GM21723 (cell line): ENCODE results near the gene CCDC124.

ENCODE experiments used
- ATAC-seq: cut with Tn5 transposase; IDR thresholded peaks from one replicate; pipeline ENCODE4 v1.9.1; 2021; ENCODE audit warnings: mild to moderate bottlenecking, moderate library complexity; ENCODE audit not compliant: unreplicated experiment

CCDC124 gene

DNA sequence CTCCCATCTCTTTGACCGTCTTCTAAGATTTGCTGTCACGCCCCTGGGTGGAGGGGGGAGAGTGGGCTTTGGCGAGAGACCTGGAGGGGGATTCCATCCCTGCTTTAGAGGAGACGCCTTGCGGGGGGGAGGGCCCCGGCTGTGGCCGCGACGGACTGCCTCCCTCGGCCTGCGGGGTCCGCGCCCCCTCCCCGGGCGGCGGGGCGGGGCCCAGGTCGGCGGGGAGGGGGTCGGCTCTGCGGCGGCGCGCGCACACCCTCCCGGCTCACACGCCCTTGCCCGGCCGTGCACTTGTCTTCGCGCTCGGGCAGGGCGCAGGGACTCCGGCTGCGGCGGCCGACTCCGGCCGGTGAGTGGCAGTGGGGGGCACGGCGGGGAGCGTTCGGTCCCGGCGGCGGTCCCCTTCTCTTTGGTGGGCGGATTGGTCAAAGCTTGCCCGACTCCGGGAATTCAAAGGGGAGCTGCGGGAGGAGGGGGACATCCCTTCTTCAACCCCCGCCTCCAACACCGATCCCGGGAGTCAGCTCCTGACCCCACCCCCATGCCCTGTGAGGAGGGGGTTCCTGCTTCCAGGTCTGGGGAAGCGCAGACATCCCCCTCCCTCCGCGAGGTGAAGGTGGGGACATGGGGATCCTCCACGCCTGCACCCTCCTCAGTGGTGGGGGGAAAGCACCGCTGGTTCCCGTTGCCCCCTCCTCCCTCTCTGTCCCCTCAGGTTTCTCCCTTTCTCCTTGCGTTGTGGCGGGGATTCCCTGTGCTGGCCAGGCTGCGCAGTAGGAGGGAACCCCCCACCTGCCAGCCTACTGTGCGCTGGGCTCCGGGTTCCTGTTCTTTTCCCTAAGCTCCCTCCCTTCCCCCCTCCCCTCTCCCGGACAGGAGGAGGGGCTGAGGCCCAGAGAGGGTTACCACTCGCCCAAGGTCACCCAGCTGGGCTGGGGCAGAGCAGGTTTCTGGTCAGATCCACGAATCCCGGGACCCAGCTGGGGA, 19.5 kb downstream of the CCDC124 start:
- no peak for ATAC-seq

DNA sequence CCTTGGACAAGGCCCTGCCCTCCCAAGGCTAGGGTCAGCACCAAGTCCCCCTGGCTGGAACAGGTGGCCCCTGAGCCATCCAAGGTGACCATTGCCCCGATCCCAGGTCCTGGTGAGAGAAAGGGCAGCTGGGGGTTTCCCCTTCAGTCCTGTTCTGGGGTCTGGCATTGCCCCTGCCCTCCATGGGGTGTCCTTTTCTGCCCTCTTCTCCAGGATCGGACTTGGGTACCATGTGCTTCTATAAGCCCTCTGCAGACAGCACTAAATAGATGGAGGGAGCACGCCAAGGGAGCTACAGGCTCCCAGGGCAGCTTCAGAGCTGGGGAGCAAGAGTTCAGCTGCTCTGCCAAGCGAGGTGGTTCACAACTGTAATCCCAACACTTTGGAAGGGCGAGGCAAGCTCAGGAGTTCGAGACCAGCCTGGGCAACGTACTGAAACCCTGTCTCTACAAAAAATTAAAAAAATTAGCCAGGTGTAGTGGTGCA, 20.5 kb downstream of the CCDC124 start:
- no peak for ATAC-seq

DNA sequence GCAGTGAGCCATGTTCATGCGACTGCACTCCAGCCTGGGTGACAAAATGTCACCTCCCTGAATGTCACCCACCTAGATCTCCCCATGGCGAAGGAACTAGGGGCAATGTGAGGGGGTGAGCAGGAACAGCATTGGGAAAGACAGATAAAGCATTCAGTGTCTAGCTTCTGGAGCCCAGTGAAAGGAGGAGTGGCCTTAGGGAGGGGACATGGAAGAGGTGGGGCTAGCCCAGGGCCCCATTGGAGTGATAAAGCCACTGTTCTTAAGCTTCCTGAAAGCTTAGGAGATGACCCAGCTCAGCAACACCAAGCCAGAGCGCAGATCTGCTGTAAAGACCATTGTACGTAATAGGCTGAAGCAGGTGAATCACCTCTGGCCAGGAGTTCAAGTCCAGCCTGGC, 21.1 kb downstream of the CCDC124 start:
- ATAC-seq, result no peak

DNA sequence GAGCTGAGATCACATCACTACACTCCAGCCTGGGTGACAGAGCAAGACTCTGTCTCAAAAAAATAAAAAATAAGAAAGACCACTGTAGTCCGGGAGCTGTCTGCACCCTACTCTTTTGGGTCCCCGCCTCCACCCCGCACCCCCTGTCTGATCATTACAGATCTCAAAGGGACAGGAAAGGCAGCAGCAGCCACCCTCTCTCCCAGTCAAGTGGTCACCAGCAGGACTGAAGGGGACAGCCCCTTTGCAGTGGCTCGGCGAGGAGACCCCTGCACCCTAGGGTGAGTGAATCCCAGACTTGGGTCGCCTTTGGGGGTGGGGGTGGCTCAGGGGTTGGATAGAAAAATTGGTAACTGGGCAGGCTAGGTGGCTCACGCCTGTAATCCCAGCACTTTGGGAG, 21.6 kb downstream of the CCDC124 start:
- ATAC-seq, result no peak

DNA sequence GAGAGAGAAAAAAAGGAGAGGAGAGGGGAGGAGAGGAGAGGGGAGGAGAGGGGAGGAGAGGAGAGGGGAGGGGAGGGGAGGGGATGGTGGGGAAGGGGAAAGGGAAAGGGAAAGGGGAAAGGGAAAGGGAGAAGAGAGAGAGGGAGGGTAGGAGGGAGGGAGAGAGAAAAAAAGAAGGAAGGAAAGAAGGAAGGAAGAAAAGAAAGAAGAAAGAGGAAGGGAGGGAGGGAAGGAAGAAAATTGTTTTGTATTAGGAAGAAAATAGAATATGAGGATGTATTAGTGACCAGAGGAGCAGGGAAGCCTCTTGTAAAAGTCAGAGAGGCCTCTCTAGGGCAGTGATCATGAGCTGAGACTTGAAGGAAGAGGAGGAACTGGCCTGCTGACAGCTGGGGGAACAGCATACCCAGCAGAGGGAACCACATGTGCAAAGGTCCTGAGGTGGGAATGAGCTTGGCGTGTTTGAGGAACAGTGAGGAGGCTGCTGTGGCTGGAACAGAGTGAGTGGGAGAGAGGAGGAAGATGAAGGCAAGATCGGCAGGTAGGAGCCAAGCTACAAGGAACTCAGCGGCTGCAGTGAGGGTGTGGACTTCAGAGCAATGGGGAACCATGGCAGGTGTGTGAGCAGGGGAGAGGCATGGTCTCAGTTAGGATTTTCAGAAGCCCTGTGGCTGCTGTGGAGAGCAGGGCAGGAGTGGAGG, 24.5 kb downstream of the CCDC124 start:
- ATAC-seq, result no peak

DNA sequence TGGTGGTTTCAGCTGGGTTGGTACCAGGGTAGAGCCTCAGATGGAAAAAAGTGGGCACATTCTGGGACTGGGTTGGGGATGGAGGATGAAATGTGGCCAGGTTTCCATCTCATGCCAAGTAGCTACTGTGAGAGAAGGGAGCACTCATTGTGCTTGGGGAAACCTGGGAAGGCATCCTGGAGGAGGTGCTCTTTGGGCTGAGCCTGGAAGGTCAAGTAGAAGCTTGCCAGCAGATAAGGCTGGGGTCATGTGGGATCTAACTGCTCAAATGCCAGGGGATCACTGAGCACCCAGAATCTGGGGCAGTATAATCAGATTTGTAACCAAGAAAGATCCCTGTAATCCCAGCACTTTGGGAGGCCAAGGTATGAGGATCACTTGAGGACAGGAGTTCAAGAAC, 25.1 kb downstream of the CCDC124 start:
- no peak for ATAC-seq

DNA sequence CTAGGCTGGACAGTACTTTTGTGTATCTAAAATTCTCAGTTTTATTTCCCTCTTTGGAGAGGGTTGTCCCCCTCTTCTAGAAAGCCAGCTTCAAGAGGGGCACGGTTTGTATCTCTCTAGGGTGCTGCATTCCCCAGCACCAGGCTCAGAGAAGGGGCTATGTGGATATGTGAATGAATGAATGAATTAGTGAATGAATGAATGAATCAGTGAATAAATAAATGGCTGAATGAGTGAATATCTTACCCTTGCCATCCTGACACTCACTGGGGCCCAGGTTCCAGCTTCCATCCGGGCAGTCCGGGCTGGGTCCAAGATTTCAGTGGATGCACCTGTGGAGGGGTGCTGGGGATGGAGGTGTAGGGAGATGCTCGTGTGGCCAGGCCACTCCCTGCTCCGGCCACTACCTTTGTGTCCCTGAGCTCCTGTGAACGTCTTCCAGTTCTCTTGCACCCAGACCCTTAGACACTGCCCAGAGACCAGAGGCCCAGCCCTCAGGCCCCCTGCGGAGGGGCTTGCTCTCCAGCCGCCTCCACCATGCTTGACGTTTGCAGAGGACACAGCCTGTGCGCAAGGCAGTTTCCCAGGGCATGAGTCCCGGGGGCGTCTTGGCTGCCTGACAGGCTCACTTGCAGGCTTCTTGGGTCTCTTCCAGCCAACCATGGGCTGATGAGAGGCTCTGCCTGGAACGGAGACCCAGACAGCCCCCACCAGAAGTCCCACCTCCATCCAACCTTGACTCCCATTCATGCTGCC, 31.3 kb downstream of the CCDC124 start:
- no peak for ATAC-seq

DNA sequence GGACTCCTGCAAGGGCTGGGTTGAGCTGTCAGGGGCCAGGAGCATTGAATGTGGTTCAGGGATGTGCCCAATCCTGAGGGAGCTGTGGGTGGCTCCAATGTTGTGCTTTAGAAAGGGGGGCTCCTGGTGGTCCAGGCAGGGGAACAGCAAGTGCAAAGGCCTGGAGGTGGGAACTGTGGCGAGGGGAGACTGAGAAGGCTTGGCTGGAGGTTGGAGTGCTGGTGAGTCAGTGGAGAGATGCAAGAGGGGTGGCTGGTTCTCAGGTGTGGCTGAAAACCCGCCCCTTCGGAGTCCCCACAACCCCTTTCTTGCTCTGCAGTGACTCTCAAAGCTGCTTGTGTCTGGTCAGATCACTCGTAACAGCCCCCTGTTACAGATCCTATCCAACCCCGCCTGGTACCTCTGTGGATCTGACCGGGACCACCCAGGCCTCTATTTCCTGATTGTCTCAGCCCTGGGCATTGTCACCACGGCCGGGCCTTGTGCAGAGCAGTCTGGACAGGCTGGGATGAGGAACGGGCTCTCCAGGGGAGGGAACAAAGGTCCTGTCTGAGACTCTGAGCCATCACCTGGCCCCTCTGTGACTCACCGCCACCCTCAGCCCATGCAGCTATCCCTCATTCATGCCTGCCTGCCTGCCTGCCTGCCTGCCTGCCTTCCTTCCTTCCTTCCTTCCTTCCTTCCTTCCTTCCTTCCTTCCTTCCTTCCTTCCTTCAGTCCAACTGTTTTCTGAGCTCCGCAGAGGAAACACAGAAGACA, 32.7 kb downstream of the CCDC124 start:
- no peak for ATAC-seq

DNA sequence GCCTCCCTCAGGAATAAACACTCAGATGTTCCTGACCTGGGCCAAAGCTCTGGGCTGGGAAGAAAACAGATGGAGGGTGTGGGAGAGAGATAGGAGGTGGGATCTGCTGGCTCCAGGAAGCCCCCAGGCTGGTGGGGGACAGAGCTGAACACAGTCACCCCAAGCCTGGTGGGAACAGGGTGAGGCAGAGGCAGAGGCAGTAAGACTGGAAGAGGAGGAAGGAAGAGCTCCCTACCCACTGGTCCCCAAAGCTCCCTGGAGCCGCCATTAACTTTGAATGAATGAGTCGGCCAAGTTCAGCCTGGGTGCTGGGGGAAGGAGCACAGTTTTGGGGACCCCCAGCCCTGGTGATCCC, 33.3 kb downstream of the CCDC124 start:
- ATAC-seq, result no peak

DNA sequence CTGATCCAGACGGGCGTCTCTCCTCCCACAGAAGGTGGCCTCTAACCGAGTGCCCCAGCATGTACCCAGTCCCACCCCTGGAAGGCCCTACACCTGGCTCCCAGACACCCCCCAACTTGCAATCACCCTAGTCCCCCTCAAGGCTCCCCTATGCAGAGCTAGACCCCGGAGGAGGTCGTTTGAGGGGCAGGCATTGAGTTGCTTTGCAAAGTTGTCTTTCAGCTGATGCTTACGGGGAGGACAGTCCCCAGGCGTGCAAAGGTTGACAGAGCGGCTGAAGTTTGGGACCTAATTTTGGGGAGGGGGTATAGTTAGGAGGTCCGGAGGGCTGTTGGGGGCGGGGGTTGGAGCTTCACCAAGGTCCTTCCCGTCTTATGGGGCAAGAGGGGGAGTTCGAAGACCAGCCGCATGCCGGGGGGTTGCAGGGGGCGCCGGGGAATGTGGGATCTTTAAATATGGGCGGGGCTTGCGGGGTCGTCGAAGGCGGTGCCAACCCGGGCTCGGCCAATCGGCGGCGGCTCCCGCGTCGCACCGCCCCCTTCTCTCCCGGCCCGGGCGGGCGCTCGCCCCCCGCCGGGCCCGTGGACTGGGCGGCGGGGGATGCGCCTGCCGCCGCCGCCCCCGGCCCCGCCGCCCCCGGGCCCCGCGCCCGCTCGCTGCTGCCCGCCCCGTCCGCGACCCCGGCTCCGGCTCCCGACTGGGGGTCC, 33.9 kb downstream of the CCDC124 start, which contains the start of gene KCNN1:
KCNN1 (plus strand) TSS at position 558 of the 707 bp plus-strand sequence. CDS start 6,782 bp downstream, outside the sequence.
- ATAC-seq, result no peak

DNA sequence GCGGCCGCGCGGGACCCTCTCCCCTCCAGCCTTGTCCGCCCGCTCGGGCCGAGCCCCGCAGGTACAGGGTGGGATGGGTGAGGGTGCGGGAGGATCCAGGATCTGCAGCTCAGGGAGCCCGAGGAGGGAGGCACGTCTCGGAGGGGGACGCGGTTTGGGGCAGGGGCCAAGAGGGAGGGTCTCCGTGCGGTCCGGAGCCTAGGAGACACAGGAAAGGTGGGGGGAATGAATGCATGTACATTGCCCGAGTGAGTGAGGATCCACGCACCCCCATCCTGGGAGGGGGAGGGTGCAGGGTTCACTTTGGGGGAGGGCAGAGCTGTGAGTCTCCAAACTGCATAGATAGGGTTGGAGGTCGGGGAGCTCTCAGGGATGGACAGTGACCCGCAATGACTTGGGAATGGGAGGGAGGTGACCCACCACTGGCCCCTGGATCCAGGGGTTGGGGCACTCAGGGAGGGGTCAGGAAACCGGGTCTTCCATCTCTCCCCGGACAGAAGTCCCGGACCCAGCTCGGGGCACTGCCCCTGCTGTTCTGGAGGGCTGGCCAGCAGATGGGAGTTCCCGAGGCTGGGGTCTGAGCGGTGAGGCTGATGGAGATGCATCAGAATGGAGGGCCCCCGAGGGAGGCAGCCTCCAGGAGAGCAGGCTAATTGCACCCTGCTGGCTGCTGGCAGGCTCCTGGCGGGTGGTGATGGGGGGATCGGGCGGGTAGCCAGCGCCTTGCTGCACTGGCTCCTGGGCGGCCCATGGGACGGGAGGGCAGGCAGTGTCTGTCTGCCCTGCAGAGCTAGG, 34.6 kb downstream of the CCDC124 start:
- no peak for ATAC-seq

DNA sequence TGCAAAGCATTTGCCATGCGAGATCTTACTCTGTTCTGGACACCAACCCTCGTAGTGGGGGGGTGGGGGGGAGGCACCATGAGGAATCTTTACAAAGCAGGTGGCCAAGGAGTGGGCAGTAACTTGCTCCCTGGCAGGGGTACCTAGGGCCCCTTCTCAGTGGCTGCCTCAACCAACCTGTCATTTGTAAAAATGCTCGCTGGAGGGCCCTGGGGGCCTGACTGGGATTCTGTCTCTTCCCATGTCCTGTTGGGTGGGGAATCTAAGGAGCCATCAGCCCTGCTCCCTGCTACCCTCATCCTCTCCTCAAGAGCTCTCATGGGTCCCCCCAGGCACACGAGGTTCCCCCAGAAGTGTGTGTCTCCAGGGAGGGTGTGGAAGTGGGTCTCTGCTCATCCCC, 35.5 kb downstream of the CCDC124 start:
- ATAC-seq, result no peak

DNA sequence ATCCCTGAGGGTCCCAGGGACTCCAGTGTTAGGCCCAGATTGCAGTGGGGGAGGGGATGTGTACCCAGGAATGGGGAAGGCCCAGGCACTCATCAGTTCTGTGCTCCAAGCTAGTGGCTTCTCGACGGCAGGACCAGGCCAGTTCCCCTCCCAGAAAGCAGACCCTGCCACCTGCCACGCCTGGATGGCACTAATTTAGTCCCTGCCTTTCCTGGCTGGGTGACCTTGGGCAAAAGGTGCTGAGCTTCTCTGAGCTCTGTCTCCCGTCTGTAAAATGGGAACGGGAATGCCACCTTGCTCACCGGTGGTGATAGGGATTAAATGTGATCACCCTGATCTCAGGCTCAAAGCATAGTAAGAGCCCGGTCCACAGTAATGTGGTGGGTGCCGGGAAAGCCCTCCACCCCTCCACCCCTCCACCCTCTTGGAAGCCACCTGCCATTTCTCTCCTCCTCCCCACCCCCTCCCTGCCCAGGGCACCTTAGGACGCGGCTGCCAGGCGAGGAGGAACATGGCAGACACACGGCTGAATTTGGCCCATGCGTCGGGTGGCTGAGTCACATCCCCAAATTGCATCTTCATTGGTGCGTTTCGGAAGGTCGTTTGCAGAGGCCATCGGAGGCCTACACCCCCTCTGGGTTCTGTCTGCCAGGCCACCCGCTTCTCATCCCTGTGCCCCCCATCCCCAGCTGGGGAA, 36.4 kb downstream of the CCDC124 start:
- no peak for ATAC-seq

DNA sequence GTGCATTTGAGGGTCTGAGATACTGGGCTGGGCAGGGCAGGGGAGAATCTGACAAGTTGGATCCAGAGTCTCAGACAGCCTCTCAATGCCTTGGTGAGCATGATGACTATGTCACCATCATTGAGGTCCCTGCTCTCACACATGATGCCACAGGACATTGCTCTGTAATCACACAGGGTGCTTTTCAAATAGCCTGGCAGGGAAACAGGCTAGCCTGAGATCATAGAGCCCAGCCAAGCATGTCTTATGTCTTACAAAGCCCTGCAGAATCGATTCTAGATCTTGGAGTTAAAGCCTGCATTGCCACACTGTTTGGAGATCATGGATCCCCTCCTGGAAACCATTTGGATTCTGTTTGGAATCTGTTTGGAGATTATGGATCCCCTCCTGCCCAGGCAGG, 39.4 kb downstream of the CCDC124 start:
- no peak for ATAC-seq

DNA sequence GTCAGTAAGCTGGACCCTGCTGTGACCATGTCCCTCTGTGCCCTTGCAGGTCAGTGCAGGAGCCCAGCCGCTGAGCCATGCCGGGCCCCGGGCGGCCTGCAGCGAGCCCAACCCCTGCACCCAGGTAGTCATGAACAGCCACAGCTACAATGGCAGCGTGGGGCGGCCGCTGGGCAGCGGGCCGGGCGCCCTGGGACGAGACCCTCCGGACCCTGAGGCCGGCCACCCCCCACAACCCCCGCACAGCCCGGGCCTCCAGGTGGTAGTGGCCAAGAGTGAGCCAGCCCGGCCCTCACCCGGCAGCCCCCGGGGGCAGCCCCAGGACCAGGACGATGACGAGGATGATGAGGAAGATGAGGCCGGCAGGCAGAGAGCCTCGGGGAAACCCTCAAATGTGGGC, 40.9 kb downstream of the CCDC124 start:
- ATAC-seq, result no peak

DNA sequence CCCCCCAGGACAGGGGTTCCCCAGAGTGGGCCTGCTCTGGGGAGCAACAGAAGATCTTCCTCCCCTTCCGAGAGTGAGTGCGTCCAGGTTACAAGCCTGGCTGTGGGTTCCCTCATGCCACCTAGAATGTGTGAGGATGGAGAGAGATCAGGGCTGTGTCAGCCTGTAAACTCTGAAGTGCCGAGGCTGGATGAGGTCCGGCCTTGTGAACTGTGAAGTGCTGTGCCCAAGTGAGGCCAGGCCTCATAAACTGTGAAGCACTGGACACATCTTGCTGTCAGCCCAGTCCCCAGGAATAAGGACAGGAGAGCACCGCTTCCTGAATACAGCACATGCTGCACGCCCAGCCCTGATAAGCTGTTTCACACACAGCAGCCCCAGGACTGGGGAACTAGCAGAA, 41.7 kb downstream of the CCDC124 start:
- no peak for ATAC-seq

DNA sequence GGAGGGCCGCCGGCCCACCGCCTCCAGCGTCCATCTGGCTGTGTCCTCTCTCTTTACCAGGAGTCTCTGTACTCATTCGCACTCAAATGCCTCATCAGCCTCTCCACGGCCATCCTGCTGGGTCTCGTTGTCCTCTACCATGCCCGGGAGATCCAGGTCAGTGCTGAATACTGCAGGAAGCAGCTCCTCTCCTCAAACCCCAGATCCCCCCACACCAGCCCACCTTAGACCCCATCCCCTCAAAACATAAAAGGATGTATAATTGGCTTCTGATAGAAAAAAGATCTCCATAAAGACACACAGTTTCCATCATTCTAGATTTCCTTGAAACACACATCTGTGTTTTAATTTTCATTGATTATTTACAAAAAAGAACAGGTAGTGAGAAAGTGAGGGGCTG, 42.2 kb downstream of the CCDC124 start:
- ATAC-seq, result no peak

DNA sequence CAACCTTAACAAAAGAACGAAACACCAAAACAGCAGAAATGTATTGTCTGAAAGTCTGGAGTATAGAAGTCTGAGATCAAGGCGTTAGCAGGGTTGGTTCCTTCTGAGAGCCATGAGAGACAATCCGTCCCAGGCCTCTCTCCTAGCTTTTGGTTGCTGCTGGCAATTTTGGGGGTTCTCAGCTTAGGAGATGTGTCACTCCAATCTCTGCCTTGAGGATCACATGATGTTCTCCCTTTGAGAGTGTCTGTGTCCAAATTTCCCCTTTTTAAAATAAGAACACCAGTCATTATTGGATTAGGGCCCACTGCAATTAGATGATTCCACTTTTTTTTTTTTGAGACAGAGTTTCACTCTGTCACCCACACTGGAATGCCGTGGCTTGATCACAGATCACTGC, 44.2 kb downstream of the CCDC124 start:
- ATAC-seq, result no peak
